HG02884 (cell line): ENCODE measurements around the gene SAMD14.

Source experiments
- ATAC-seq: cut with Tn5 transposase; IDR thresholded peaks from one replicate; pipeline ENCODE4 v1.9.1; 2021; ENCODE audit warnings: mild to moderate bottlenecking, moderate library complexity; ENCODE audit not compliant: unreplicated experiment

SAMD14 gene

DNA sequence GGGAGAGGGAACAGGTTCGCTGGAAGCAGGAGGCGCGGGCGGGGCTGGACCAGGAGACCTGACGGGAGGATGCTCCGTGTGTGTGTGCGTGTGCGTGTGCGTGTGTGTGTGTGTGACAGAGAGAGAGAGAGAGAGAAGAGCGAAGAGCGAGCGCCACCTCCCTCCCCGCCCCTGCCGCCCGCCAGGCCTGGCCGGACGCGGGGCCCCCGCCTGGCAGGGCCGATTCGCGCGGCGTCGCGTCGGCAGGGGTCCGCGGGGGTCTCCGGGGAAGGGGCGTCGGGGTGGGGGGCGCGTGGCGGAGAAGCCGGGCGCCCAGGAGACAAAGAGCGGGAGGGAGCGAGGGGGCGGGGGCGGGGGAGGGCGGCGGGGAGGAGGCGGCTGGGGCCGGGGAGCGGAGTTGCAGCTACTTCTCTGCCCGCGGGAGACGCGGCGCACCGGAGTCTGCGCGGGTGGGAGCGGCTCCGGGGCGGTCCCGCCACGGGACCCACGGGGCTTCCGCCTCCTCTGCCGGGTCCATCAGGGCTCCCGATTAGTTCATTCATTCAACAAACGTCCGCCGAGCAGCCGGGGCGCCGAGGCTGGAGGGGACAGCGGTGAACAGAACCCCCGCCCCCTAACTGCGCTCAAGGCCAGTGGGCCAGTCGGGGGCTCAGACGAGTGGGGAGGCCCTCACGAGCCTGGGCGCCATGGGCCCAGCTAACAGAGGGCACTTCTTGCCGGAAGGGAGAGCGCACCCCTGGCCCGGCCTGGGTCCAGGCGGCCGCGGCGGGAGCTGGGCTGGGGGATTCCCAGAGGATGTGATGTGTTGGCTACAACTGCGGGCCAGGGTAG, at the start of gene SAMD14:
Gene SAMD14, minus strand, starts transcription at position 433 of the 831 bp plus-strand sequence. CDS start 5,201 bp downstream, outside the sequence.
- ATAC-seq = no peak

DNA sequence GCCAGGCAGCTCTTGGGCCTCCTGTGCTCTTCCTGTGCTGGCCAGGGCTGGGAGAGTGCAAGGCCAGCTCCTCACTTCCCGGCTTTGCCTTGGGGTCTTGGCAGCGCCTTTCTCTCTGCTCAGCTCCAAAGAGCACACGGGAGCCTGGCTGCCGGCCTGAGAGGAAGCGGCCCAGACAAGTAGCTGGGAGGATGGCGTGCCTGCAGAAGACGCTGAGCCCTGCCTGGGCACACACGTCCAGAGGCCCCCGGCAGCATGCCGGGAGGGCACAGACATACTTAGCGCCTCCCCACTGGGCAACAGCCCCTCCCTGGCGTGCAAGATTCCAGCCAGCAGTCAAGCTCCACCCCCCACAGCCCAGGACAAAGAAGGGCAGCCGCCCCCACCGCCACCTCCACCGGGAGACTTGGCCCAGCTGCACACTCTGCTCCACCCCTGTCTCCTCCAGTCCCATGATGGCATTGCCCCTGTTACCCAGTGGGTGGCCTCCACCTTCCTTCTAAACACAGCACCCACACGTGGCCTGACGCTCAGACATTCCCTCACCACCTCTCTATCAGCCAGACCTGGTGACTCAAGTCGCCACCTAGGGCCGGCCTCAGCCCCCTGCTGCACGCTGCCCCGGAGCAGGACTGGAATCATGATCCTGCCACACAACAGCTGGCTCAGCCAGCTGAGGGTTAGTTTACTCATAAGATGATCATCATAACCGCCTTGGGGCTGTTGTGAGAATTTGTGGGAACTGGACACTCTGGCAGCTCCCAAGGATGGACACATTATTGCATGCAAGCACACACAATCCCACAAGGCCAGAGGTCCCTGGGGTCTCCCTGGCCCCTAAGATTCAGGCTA, 48.2 kb upstream of the SAMD14 start:
- ATAC-seq = no peak

DNA sequence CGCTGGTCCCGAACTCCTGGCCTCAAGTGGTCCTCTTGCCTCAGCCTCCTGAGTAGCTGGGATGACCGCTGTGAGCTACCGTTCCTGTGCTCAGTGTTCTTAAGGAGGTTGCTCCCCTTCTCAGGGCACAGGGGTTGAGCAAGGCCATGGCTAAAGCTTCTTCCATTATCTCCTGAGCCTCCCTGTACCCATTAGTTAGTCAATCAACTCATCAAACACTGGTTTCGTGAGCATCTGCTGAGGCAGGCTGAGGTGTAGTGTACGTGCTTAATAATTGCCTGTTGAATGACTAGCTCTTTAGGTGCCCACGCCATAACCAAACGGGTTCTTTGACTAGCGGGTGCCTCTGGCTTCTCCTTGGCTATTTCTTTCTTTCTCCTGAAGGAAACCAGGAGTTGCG, 47.5 kb upstream of the SAMD14 start:
- no peak for ATAC-seq

DNA sequence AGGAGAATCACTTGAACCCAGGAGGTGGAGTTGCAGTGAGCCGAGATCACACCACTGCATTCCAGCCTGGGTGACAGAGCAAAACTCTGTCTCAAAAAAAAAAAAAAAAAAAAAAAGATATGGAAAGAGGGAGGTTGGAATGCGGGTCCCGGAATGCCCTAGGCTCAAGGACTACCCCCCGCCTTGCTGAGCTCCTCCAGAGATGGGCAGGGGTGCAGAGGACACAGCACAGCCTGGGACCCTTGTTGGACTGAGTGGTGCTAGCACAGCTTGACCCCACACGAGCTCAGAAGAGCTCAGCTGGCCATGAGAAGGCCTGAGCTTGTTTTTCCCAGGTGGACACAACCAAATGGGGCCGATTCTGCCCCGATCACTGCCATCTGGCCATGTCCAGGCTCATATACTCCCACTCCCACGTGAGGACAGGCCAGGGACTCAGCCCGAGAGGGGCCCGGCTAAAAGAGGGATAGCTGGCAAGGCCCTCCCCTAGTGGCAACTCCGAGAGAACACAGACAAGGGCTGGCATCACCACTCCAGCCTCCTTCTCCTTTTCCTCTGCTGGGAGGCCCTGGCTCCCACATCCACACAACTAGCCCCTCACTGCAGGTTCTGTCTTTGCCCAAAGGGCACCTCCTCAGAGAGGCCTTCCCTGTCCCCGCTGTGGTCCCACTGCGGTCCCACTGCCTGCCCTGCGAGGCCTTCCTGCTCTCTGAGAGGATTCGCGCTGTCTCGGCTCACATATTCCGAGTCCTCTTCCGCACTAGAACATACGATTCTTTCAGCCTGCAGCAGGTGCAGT, 46.8 kb upstream of the SAMD14 start:
- ATAC-seq = no peak

DNA sequence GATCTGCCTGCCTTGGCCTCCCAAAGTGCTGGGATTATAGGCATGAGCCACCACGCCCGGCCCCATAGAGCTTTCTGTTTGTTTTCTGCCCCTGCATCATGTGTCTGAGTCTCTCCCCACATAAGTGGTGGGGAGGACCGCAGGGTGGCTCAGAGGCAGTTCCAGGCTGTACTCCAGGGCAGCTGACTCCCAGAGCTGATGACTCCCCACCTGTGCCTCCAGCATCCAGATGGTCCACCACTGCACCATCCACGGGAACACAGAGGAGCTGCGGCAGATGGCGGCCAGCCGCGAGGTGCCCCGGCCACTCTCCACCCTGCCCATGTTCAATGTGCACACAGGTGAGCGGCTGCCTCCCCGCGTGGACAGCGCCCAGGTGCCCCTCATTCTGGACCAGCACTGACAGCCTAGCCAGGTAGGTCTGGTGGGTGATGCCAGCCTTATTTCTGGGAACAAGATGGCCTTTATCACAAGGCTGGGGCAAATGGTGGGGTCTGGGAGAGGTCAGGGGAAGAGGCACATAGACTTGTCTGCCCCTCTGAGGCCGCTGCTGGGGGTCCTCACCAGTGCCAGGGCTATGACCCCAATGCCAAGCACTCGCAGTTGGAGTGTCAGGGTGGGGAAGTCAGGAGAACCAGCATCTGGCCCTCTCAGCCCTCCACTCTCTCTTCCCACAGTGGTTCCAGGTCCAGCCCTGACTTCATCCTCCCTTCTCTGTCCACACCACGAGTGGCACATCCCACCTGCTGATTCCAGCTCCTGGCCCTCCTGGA, 45.3 kb upstream of the SAMD14 start:
- ATAC-seq = no peak

DNA sequence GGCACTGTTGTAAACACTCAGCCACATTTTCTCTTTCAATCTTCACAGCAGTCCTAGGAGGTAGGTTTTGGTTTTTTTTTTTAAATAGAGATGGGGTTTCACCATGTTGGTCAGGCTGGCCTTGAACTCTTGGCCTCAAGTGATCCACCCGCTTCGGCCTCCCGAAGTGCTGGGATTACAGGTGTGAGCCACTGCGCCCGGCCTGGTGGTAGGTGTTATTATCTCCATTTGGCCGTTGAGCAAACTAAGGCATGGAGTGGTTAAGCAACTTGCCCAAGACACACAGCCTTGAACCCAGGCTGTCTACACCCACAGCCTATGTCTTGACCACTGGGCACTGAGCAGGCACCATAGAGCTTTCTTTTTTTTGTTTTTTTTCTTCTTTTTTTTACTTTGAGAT, 44.5 kb upstream of the SAMD14 start:
- ATAC-seq = no peak

DNA sequence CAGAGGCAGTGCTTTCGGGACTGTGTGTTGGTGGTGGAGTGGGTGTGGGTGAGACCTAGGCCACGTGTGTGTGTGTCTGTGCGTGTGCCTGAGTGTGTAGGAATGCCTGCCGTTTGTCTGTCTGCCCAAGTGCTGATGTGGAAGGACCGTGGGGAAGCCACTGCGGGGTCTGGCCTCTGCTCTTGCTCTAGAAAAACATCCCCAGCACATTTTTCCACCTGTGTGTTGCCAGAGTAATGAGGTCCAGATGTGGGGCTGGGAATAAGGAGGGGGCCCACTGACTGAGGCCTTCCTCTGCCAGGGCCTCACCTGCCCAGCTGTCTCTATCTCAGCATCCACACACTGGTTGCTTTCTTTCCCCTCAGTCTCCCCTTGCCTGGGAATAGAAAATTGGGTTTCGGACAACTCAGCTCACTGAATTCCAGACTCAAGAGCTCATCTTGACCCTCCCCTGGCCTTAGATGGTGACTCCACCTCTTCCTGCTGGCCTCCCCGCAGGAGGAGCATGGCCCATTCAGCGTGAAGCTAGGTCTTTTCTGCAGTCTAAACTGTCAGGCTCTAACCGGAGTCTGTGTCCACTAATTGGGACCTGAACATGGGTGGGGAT, 43.5 kb upstream of the SAMD14 start:
- no peak for ATAC-seq

DNA sequence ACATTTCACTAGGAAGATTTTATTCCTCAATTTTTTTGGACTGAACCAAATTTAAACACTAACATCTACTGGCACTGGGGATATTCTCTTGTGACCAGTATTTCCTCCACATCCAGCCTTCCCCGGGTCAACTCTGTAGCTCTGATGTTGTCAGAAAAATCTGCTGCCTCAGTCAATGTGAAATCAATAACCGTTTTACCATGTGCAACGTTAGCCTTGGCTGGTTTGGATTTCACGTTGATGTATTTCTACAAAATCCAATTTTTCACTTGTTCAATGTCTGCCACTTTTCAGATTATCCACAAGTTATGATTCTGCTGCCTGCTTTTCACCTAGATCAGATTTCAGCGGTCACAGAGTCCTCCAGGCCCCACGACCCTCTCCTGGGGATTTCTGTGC, 43.0 kb upstream of the SAMD14 start:
- ATAC-seq = no peak

DNA sequence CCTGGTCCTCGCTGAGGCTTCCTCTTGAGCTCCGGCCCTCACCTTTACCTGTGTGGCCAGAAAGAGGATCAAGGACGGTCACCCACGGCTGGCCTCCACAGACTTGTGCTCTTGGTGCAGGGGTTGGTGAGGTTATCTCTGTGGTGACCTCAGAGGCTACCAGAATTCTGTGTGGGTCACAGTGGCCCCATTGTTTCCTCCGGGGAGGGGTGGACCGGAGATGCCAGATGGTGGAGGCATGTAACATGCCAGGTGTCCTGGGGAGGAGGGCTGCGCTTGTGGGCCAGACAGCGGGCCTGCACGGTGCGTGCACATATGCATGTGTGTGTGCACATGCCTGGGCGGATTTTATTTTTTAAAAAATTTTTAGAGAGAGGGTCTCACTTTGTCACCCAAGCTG, 42.2 kb upstream of the SAMD14 start:
- no peak for ATAC-seq

DNA sequence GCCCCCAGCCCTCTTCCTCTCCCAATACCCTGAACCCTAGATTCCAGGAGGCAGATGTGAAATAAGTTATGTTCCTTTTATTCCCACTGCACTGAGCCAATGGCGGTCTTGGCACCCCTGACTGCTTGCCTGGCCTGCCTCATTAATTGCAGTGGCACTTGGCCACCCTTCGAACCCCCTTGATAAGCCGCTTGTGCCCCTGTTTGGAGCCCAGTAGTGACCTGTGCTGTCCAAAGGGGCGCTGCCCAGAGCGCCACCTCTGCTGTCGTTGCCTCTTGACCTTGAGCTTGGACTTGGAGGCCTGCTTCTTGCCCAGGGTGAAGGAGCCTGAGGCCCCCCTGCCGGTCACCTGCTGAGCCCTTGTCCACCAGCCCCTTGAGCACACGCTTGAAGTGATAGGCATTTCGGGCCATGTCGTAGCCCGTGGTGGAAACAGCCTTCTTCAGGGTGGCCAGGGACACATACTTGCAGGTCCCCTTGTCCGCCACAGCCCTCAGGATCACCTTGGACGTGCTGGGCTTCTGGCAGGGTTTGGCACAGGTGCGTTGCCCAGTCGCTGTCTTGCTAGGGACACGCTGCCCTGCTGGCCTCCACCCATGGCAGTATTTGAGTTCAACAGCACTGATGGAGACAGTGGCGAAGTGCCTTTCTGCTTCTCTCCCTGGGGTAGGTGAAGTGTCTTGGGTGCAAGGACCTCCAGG, 41.6 kb upstream of the SAMD14 start:
- no peak for ATAC-seq

DNA sequence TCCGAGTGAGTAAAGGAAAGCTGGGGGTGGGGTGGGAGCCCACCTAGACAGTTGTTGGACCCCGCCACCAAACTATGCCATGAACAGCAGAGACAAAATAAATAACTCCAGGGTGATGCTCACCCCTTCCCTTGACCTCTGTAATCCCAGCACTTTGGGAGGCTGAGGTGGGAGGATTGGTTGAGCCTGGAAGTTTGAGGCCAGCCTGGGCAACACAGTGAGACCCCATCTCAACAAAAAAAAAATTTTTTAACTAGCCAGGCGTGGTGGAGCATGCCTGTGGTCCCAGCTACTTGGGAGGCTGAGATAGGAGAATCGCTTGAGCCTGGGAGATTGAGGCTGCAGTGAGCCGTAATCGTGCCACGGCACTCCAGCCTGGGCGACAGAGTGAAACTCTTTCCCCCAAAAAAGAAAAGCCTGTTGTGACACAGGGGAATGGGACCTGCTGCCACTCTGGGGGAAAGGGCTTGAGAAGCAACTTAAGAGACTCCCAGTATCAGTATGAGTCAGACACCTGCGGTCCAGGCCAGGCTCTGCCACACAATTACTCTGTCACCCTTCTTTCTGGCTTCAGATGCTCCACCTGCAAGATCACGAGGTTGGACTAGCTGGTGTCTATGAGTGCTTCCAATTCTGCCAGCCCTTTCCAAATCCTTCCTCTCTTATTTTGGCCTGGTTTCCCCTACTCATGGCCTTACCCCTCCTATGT, 40.9 kb upstream of the SAMD14 start:
- no peak for ATAC-seq

DNA sequence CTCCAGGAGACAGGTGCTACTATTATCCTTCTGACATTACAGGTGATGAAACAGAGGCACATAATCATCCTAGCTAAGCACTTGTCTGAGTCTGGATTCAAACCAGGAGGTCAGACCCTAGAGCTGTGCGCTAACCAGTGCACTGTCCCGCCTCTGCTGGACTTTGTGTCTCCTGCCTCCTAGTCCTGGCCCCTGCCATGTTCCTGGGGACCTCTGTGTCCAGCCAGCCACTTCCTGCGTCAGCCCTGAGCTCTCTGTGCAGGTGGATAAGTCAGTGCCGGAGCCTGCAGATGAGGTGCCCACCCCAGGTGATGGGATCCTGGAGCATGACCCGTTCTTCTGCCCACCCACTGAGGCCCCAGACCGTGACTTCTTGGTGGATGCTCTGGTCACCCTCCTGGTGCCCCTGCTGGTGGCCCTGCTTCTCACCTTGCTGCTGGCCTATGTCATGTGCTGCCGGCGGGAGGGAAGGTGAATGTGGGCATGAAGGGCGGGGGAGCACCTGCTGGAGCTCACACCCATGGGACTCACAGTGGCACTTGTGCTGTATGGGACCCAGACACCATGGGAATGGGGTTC, 40.0 kb upstream of the SAMD14 start:
- ATAC-seq = no peak

DNA sequence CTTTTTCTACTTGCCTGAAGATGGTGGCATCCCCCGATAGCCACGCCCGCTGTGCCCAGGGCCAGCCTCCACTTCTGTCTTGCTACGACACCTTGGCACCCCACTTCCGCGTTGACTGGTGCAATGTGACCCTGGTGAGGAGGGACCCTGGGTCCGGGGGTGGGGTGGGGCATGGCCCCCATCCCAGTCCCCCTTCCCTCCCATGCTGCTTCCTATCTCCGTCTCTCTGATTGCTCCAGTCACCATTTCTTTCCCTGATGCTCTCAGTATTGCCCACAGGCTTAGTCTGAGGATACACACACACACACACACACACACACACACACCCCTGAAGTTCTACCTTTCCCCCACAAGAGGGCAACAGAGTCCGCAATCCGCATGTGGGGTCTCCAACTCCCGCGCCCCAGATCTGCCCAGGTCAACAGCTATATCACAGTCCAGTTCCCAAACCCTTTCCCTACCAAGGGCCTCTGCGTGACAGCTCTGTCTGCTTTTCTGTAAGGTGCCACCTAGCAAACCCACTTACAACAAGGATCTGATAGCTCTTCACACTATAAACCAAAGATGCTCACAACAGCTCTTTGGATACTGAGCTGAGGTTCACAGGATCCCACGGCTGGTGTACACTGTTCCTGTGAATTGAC, 39.3 kb upstream of the SAMD14 start:
- ATAC-seq = no peak

DNA sequence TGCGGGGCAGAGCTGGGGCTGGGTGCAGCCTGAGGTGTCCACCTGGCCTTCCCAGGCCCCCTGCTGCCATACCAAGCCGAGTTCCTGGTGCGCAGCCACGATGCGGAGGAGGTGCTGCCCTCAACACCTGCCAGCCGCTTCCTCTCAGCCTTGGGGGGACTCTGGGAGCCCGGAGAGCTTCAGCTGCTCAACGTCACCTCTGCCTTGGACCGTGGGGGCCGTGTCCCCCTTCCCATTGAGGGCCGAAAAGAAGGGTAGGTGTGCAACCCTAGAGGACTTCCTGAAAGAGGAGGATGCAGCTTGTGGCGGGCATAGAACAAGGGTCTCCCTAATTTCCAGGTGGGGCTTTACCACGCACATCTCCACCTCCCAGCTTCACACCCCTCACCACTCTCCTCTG, 38.4 kb upstream of the SAMD14 start:
- ATAC-seq = no peak

DNA sequence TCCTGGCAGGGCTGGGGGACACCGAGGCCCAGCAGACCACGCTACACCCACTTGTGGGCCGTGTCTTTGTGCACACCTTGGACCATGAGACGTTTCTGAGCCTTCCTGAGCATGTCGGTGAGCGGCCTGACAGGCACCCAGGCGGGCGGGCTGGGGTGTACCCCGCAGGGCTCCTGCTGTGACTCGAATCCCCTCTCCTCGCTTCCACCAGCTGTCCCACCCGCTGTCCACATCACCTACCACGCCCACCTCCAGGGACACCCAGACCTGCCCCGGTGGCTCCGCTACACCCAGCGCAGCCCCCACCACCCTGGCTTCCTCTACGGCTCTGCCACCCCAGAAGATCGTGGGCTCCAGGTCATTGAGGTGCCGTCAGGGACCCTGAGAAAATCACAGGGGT, 37.4 kb upstream of the SAMD14 start:
- ATAC-seq = no peak

DNA sequence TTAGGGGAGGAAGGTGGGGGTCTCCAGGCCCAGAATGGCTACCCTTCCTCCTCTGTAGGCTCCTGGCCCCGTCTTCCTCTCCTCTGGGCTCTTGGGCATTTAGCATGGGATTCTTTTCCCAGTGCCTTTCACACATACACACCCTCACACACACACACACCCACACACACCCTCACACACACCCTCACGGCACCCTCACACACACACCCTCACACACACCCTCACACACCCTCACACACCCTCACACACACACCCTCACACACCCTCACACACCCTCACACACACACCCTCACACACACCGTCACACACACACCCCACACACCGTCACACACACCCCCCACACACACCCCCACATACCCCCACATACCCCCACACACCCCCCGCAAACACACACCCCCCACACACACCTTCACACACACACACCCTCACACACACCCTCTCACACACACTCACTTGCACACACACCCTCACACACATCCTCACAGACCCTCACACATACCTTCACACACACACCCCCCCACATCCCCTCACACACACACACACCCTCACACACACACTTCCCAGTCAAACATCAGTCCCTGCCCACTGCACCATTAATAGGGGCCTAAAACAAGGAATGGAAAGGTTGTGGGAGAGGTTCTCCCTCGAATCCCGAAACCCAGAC, 36.7 kb upstream of the SAMD14 start:
- ATAC-seq = no peak

DNA sequence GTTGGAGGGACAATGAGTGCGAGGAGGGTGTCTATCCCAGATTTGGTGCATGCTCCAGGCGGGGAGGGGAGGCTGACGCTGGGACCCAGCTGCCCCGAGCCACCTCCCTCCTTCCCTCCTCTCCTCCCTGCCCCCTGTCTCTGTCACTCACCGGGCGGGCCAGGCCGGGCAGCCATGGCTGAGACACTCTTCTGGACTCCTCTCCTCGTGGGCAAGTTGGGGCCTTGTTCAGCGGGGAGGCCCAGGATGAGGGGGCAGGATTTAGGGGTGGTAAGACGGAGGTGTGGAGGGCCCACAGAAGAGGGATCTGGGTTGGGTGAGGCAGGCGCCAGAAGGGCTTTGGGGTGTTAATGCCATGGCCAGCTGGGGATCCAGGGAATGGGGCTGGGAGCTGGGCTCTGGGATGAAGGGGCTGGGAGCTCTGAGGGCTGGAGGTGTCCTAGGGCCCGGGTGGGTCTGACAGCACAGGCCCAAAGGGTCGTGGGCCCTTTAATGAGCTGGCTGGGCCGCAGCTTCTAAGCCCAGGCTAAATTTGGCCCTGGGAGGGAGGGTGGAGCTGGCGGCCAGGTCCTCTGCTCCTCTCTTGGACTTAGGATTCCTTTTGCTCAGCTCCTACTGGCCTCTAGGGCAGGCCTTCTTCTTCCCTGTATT, 36.0 kb upstream of the SAMD14 start, which contains the start of gene SGCA:
Gene SGCA, plus strand, starts transcription at position 139 of the 651 bp plus-strand sequence. Its CDS starts 36 bp downstream, at position 175.
- no peak for ATAC-seq
